ENCODE results near the gene EML3. TPM values are rescaled to one million over a fixed set of nuclear protein-coding genes. Genes with fewer than 3 reads are reported as not detected.
"Not testable (repeated sequence)": the region's sequence is repeated elsewhere in the genome, so short reads cannot be mapped to it uniquely, and the experiment has no call there.

EML3 gene, protein sequence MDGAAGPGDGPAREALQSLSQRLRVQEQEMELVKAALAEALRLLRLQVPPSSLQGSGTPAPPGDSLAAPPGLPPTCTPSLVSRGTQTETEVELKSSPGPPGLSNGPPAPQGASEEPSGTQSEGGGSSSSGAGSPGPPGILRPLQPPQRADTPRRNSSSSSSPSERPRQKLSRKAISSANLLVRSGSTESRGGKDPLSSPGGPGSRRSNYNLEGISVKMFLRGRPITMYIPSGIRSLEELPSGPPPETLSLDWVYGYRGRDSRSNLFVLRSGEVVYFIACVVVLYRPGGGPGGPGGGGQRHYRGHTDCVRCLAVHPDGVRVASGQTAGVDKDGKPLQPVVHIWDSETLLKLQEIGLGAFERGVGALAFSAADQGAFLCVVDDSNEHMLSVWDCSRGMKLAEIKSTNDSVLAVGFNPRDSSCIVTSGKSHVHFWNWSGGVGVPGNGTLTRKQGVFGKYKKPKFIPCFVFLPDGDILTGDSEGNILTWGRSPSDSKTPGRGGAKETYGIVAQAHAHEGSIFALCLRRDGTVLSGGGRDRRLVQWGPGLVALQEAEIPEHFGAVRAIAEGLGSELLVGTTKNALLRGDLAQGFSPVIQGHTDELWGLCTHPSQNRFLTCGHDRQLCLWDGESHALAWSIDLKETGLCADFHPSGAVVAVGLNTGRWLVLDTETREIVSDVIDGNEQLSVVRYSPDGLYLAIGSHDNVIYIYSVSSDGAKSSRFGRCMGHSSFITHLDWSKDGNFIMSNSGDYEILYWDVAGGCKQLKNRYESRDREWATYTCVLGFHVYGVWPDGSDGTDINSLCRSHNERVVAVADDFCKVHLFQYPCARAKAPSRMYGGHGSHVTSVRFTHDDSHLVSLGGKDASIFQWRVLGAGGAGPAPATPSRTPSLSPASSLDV
- total RNA-seq, result 33.2 and 83.2 TPM in 2 replicates

DNA sequence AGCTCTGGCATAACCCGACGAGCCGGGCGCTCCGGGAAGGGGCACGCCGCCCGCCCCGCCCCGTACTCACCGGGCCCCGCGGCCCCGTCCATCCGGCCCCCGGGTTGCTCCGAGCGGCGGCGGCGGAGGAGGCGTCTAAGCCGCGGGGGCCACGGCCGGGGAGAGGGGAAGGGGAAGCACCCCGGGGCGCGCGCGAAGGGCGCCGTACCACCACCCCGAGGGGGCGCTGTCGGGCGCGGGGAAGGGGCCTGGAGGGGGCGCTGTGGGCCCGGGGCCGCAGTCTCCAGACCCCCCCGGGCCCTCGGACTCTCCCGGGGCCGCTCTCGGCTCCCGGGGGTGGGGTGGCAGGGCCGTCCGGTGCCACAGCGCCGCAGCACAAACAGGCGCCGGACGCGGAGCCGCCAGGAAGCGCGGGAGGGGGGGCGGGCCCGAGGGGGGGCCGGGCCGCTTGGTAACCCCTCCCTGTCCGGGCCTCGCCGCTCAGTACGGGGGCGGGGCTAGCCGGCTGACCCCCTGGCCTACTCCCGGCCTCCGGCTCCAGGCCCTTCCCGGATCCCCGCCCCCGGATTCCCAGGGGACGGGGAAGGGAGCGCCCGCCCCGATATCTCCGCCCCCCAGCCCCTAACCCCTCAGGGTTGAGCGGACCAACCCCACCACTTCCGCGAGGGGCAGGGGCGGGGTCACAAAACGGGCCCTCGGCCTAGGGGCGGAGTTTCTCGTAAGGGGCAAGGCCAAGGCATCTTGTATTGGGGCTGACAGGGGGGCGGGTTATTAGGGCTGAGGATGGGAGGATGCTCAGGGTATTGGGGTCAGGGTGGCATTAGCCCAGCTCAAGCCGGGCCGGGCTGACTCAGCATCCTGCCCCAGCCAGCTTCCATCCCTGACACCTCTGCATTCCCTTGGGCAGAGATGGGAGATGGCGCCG is at the start of gene EML3, which contains the start of gene ROM1:
EML3 (minus strand) TSS at position 410 of the 925 bp plus-strand sequence; CDS start at position 92, 318 bp downstream.
ROM1 (plus strand) TSS at position 892 of the 925 bp plus-strand sequence; CDS start at position 917, 25 bp downstream.
- DNase-seq (ENCODE audit: extremely low read depth, low read depth, low spot score), result no peak

DNA sequence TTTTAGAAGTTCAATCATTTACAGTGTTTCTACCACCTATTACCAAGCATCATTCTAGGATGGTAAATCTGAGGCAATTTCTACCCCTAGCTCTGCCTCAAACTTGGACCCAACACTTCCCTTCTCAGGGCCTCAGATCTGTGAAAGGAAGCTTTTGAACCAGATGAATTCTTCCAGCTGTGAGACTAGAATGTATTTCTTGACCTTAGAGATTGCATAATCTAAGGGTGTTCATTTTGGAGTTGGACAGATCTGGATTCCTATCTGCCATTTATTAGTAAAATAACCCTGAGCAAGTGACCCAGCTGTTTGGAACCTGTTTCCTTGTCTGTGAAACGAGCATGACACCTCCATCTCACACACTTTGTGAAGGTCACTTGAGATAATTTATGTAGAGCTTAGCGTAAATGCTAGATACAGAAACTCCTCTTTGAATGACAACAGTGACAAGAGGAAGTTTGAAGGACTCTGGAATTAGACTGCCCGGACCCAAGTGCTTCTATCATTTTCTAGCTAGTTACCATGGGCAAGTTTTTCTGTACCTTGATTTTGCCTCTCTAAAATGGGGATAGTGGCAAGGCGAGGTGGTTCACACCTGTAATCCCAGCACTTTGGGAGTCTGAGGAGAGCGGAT is 44.3 kb upstream of the EML3 start:
- no peak for DNase-seq (ENCODE audit: extremely low read depth, low read depth, low spot score)

DNA sequence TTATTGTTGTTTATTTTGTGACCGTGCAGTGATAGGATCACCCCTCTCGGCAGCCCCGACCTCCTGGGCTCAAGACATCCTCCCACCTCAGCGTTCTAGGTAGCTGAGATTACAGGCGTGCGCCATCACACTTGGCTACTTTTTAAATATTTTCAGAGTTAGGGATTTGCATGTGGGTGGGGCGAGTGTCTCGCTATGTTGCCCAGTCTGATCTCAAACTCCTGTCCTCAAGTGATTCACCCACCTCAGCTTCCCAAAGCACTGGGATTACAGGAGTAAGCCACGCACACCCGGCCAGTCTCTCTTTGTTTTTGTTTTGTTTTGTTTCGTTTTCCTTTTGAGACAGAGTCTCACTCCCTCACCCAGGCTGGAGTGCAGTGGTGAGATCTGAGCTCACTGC is 41.7 kb upstream of the EML3 start:
- no peak for DNase-seq (ENCODE audit: extremely low read depth, low read depth, low spot score)

DNA sequence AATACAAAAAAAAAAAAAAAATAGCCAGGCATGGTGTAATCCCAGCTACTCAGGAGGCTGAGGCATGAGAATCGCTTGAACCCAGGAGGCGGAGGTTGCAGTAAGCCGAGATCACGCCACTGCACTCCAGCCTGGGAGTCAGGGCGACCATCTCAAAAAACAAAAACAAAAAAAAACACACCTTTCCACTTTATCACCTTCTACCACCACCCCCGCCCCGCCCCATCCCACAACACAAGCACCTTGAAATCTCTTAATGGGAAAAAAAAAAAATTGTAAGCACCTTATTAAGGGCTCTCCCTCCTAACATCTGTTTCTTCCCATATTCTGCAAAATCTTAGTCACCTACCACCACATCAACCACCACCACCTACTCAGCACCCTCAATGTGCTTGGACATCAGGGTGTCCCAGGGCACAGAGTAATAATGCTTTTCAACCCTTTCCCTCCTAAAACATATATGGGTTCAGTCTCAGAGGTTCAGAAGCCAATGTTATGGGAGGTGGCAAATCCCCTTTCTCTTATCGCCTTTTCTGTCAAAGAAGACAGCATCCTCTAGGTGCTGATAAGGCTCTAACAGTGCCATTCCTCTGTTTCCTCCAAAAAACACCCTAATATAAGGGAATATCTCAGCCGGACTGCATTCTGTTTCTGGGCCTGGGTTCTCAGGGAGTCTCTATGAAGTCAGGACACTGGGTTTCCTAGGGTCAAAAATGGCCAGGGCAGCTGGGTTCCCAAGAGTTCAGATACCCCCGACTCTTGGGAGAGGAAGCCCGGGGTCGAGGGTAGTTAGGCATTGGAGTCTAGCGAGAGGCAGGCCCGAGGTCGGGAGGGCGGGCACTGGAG is 39.8 kb upstream of the EML3 start:
- no peak for DNase-seq (ENCODE audit: extremely low read depth, low read depth, low spot score)

DNA sequence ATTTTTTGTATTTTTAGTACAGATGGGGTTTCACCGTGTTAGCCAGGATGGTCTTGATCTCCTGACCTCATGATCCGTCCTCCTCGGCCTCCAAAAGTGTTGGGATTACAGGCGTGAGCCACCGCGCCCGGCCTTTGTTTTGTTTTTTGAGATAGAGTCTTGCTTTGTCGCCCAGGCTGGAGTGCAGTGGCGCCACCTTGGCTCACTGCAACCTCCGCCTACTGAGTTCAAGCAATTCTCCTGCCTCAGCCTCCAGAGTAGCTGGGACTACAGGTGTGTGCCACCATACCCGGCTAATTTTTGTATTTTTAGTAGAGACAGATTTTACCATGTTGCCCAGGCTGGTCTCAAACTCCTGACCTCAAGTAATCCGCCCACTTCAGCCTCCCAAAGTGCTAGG is 37.7 kb upstream of the EML3 start:
- not testable (repeated sequence) for DNase-seq (ENCODE audit: extremely low read depth, low read depth, low spot score)

DNA sequence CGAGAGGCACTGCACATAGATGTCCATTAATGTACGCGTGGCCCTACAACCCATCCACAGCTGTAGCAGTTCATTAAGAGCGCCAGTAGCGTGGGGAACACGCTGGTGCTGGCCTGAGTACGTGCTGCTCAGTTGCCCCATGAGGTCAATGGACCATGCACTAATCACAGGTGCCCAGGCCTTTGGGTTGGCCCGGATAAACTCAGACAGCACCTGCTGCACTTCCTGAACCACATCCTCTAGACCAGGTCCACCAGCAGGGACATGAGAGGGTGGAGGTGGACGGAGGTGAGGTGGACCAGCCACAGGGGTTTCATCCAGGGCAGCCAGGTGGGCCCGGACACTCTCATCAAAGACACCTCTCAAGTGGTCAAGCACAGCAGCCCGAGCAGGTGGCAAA is 36.9 kb upstream of the EML3 start:
- DNase-seq (ENCODE audit: extremely low read depth, low read depth, low spot score), result no peak

DNA sequence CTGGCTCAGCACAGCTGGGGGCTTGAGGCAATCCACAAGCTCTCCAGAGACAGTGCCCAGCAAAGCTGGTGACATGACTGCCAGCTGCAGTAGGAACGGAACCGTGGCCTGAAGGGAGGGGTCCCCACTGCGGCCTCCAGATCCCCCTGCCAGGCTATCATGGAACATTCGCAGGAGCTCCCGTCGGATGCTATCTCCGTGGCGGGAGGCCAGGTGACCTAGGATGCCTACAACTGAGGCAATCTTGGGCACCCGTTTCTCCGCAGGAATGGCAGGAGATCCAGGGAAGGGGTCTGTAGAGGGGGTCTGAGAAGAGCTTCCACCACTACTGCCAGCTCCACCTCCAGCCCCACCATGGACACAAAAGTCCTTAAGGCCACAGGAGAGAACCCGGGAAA is 36.4 kb upstream of the EML3 start:
- no peak for DNase-seq (ENCODE audit: extremely low read depth, low read depth, low spot score)

DNA sequence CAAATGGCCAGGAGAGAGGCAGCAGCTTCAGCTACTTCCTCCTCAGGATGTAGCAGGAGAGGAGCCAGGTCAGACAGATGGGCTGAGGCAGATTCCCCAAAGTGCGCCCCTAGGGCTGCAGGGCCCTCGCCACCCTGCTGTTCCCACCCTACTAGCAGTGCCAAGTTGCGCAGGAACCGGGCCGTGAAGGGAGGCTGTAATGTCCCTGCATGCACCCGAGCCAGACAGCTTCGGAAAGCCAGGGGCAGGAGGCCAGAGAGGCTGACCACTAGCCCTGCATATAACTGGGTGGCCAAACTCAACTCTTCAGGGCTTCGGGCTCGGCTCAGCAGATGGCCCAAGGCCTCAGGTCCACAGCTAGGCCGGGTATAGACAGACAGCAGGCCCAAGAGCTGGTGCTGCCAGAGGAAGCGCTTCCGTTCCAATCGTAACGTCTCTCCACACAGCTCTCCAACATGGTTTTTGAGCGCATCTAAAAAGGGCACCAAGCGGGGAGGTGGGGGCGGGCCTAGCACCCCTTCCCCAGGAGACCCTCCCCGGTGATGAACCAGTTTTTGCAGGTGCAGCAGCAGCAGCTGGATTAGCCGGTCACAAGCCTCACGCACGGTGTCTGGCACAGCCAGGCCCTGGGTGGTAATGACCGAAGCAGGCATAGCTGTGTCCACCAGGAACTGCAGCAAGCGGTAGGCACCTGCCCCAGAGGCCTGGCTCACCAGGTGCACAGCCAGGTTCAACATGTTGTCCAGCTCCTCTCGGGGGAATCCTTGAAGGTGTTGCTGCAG is 35.8 kb upstream of the EML3 start:
- DNase-seq (ENCODE audit: extremely low read depth, low read depth, low spot score), result no peak

DNA sequence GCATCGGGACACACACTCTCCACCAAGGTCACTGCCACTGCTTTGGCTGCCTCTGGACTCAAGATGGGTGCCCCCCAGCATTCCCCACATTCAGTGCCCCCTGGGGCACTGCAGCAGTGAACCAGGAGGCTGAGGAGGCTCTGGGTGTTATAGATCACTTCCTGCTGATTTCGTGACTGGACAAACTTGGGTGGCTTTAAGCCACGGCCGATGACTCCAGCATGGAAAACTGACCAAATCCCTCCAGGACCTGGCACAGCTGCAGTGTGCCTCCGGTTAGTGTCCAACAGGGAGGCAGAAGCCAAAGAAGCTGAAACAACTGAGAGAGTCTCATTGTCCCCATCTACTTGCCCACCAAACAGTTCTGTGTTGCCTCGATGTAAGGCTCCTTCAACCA is 35.0 kb upstream of the EML3 start:
- DNase-seq (ENCODE audit: extremely low read depth, low read depth, low spot score), result no peak

DNA sequence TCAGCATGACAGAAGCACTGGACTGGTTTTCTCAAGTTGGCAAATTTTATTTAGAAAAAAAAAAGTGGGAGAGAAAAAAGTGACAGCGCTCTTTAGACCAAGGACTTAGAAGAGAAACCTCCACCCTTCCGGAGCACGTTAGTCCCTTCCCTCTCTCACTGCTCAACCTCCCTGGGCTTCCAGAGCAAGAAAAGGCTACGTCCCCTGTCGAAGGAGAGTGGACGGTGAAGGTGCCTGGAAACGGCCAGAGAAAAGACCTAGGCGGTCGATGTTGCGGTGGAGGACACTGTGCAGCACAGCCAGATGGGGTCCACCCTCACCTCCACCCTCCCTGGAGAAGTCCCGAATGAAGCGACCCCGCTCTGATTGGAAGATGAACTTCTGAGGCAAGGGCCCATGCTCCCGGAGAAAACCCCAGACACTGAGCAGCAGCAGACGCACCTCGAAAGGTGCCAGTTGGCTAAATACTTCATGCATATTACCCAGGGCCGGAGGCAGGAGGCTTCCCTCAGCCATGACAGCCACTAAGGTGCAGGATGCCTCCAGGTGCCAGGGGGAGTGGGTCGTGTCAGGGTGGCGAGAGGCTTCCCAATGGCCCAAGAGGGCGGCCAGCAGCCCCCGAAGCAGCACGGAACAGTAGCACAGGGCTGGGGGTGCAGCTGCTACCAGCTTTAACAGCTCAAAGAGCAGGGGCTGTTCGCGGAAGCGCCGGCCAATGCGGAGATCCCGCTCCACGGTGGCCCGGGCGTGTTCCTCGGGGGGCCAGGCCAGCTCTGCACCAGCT is 34.4 kb upstream of the EML3 start:
- DNase-seq (ENCODE audit: extremely low read depth, low read depth, low spot score), result no peak

DNA sequence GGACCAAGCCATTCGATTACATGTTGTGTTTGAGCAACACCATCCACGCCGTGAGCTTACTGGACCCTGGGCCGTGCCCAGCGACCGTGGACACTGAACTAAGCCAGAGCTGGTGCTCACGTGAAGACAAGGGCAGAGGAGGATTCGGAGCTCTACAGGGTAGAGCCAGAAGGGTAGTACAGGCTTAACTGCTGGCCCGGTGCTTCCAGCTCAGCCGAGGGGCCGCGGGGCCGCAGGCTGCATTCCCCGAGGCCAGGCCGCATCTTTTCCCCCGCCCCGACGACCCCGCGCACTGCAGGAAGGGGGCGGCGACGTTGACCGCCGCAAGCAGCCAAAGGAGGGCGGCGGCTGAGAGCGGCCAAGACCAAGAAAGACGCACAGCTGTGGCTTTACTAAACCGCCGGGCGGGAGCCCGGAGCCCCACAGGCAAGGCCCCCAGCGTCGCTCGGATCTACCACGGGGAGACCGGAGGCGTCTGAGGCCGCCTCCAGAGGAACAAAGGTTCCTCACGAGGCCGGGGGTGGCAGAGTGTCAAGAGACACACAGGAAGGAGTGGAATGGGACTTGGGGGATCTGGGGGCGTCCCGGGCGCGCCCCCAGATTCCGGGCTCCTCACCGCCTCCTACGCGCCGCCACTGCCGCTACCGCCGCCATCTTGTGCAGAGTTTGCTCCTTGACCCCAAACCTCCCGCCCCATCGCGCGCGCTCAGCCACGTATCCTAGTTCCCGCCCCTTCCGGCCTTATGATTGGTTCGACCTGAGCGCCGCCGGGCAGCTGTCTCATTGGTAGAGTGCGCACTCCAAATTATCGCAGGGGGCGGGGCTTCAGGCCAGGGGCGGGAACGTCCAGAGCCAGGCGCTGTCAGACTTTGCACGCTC is 33.6 kb upstream of the EML3 start, which contains the start of gene GANAB:
GANAB (minus strand) TSS at position 668 of the 879 bp plus-strand sequence; CDS start at position 654, 14 bp downstream.
- DNase-seq (ENCODE audit: extremely low read depth, low read depth, low spot score), result no peak

DNA sequence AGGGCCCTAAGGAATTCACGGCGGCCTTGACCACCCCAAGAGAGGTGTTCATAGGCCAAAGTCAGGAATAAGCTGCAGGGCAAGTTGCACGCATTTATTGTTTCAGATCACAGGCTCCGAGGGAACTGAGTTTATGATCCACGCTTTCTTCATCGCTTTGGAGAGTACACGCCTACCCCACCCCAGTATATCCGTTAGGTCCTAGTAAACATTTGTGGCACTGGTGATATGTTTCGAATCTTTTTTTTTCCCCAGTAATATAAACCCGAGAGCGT is 33.0 kb upstream of the EML3 start:
- DNase-seq (ENCODE audit: extremely low read depth, low read depth, low spot score), result no peak

DNA sequence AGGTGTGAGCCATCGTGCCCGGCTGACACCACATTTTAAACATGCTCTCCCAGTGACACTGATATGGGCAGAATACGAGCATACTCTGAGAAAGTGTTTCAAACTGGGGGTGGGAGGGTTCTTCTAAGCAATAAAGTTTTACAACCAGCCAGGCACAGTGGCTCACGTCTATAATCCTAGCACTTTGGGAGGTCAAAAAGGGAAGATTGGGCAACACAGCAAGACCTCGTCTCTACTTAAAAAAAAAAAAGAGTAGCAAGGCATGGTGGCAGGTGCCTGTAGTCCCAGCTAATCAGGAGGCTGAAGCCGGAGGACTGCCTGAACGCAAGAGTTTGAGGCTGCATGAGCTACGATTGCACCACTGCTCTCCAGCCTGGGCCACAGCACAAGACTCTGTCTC is 31.6 kb upstream of the EML3 start:
- DNase-seq (ENCODE audit: extremely low read depth, low read depth, low spot score), result no peak

DNA sequence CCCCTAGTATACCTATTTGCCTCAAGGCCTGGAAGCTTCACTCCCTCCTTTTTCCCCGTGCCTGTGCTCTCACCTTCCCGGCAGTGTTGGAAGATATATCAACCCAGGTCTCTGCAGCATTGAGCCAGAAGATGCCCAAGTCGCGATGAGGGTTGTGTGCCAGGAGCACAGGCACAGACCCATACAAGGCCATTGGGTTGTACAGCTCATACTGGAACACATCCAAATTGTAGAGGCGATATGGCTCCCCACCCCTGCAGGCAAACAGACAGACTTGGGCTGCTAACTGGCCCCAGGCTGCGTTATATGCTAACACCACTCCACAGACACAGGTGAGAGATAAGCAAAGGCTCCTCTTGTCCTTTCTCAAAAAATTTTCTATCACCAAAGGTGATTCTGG is 19.9 kb upstream of the EML3 start:
- DNase-seq (ENCODE audit: extremely low read depth, low read depth, low spot score), result no peak

DNA sequence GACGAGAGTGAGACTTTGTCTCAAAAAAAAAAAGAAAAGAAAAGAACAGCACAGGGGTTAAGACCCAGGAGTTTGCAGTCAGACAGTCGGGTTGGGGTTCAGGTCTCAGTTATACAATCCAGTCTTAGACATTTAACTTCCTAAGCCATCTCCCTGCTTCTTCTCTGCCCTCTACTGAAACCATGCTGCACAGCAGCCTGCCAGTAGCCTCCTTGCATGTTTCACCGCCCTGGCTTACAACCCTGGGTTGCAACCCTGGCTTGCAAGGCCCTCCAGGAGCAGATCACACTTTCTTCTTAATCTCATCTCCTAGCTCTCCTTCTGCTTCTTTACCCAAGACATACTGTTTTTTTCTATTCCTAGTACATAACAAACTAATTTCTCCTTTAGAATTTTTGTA is 15.1 kb upstream of the EML3 start:
- no peak for DNase-seq (ENCODE audit: extremely low read depth, low read depth, low spot score)

DNA sequence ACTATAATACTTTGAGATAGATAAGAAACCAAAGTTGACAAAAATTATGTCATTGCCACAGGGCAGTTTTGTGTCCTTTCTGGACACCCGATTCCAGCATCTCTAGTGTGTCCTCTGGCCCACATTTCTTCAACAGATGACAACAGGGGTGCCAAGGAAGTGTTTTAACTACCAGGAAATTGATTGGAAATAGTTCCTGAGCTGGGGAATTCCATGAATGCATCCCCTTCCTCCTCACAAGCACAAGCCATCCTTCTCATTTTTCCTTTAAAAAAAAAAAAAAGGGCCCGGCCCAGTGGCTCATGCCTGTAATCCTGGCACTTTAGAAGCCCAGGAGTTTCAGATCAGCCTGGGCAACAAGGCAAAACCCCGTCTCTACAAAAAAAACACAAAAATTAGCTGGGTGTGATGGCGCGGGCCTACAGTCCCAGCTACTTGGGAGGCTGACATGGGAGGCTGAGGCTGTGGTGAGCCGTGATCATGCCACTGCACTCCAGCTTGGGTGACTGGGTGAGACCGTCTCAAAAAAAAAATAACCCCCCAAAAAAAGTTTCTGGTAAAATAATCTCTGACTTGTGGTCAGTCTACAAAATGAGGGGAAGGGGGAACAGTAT is 10.0 kb upstream of the EML3 start:
- DNase-seq (ENCODE audit: extremely low read depth, low read depth, low spot score), result no peak

Data from glomerular endothelial cell (primary cell).